ENCODE measurements around the gene OGDH.

- TF ChIP-seq CTCF (IDR thresholded peaks at IDR 0.05) (no peak), POLR2AphosphoS5 (IDR thresholded peaks at IDR 0.05) (no peak)
Observed at GRCh38 chr7:44713680-44714335, 107.4 kb downstream of the OGDH start.

Data from suprapubic skin (tissue), 3 donors.